Right lobe of liver (tissue), 4 donors: ENCODE measurements around the gene TNPO1.

ENCODE experiments used
- POLR2A ChIP-seq: fragments of 450-650 bp; IDR thresholded peaks from one replicate; pipeline ENCODE4 v1.6.1; 2017; ENCODE audit warnings: antibody characterized with exemption, mild to moderate bottlenecking
- TF ChIP-seq, protein P1 (sequence below), 4 donors: fragments of 200-600 bp in 3 of 4; fragments of 450-650 bp in 1 of 4; IDR thresholded peaks; one replicate each; pipeline versions ENCODE4 v1.5.1 to v1.8.0; 2016 to 2022; ENCODE audit warnings: antibody characterized with exemption in 4 of 4, mild to moderate bottlenecking in 2 of 4
- donor health status: DM: no; HTN: no; CAD: no.
- donor health status: DM: no; HTN: no; CAD: no.
- donor health status: DM: no; HTN: yes; CAD: no.

DNA sequence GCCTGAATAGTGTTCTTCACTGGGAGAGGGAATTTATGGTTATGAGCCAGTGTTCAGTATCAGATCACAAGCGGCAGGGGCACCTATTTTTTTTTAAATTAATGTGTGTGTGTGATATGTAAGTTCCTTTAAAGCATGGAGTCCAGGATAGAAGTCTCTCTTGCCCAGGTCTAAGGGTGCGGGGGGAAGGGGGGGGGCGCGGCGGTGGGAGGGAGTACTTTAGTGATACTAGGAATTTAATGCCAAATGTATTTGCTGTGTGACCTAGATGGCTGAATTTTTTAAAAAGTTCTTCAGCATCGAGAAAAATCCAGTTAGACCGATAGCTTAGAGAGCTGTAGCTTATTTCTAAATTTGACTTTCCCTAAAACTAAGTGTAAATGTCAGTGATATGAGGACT, 137.9 kb downstream of the TNPO1 start:
- TF ChIP-seq, protein P1, sequence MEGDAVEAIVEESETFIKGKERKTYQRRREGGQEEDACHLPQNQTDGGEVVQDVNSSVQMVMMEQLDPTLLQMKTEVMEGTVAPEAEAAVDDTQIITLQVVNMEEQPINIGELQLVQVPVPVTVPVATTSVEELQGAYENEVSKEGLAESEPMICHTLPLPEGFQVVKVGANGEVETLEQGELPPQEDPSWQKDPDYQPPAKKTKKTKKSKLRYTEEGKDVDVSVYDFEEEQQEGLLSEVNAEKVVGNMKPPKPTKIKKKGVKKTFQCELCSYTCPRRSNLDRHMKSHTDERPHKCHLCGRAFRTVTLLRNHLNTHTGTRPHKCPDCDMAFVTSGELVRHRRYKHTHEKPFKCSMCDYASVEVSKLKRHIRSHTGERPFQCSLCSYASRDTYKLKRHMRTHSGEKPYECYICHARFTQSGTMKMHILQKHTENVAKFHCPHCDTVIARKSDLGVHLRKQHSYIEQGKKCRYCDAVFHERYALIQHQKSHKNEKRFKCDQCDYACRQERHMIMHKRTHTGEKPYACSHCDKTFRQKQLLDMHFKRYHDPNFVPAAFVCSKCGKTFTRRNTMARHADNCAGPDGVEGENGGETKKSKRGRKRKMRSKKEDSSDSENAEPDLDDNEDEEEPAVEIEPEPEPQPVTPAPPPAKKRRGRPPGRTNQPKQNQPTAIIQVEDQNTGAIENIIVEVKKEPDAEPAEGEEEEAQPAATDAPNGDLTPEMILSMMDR (IDR thresholded peaks at IDR 0.05), result no peak
- TF ChIP-seq POLR2A, result no peak
